Fibroblast of mammary gland (primary cell): ENCODE data around the gene SCAMP1.
A peak's percentile ranks its signal among the peaks of the same experiment; 100 is the strongest.

Experiments used
- DNase-seq: peaks from one replicate; pipeline ENCODE4 v3.0.0-alpha.2; 2010; ENCODE audit warnings: low read depth
- H3K4me3 ChIP-seq: 2 replicates; pipeline ENCODE4 v1.5.1; 2011; ENCODE audit warnings: low read depth, mild to moderate bottlenecking, low read length, moderate library complexity; ENCODE audit not compliant: control insufficient read depth
- CTCF ChIP-seq: conservative IDR thresholded peaks from 2 replicates; pipeline ENCODE4 v1.5.1; 2011; ENCODE audit warnings: low read depth, low read length, inconsistent platforms; ENCODE audit not compliant: control insufficient read depth, insufficient read depth

SCAMP1 gene

DNA sequence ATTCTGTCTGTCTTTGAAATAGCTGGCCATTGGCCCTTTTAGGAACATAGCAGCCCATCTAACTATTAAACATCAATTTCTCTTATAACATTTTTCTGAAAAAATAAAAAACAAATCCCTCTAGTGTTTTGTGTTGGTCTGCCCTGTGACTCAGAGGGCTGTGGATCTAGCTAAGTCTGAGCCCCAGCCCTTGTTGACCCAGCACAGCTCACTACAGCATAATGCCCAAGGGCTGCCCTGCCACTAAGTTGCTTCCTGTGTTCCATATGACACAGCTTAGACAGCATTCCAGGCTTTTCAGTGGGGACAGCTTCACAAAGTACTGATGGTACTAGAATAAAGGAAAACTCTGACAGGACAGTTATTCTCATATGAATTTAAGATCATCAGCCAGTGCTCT, 136.0 kb downstream of the SCAMP1 start:
- DNase-seq: peak; percentile 62
- no peak for TF ChIP-seq CTCF
- H3K4me3 ChIP-seq: no peak overlapping the region

DNA sequence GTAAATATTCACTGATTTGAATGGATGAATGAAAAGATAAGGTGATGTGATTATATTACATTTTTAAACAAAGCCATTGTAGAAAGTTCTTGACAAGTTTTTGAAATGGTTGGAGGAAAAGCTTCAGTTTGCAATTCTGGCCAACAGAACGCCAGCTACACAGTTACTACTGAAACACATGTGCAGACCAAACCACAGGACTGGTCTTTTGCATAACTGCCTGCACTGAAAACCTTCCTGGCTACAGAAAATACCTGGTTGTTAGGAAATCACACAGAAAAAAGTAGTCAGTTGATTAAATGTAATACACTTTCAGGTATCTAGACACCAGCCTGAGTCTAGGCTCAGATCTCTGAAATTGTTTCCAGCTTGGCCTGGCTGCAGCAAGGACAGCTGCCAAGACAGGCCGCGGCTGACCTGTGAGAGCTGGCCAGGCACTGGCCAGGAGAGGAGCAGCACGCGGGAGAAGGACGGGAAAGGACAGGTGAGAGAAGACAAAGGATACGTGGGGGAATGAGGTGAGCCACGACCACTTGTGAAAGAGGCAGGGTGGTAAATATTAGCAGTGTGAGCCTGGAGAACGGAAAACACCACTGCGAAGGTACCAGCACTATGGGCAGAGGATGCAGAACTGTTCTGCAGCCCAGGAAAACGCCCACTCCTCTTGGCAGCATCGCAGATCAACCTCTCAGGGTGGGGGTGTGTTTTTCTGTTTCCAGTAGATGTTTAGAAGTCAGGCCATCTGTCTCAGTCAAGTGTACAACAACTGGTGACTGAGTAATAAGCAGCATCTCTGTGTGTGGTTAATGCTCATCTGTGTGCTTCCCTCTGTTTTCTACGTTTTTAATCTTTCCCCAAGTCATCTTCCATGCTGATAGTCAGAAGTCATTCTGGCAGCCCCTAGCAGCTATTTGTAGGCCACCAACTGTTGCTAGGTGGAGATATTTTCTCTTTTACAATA, 137.4 kb downstream of the SCAMP1 start:
- TF ChIP-seq CTCF: no peak
- no peak overlapping the region for H3K4me3 ChIP-seq
- peak; percentile 56 for DNase-seq

DNA sequence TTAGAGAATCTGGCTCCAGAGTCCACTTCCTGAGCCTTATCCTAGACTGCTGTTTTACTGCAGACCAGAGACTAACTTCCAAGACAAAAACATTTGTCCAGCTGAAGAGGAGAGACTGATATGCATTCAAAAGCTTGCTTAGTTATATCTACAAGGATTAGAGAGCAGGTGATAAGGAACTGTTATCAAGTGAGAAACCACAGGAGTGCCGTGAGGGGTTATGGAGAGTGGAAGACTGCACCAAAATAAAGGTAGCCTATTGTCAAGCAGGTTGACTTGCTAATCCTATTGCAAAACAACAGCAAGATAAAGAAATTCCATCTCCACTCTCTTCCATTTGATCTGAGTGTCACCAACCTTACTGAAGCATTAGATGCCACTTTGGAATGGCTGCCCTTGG, 139.1 kb downstream of the SCAMP1 start:
- H3K4me3 ChIP-seq: no peak overlapping the region
- DNase-seq: no peak
- TF ChIP-seq CTCF: no peak

DNA sequence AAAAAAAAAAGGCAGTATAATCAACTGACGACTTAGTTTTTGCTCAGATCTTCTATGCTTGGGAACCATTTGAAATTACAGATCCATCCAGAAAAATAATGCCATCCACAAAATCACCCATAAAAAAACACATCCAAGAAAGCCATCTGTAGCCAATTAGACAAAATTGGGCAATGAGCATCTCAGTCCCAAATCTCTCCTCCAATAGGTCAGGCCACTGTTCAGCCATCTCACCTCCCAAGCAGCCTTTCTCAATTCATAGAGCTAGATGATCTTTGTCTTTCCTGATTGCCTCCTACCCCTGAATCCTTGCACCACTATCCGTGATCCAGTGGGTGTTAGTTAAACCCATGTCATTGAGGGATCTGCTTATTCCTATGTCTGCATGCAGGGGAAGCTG, 139.6 kb downstream of the SCAMP1 start:
- TF ChIP-seq CTCF: no peak
- H3K4me3 ChIP-seq: no peak overlapping the region
- DNase-seq: peak; percentile 47

DNA sequence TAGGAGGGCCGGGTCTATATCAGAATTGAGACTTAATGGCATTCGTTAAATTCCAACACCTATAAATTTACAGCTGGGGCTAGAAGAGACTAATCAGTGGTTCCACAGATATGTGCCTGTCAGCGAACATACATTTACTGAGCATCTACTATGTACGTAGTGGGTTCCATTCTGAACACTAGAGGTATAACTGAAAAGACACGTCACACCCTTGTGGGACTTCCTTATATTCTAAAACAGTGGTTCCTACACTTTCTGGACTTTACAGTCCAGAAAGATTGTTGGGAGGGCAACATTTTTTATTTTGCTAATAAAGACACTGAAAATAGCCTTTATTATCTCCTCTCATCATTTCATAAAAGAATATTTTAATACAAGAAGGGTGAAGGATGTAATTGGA, 140.5 kb downstream of the SCAMP1 start:
- no peak overlapping the region for H3K4me3 ChIP-seq
- TF ChIP-seq CTCF: no peak
- no peak for DNase-seq

- TF ChIP-seq CTCF: no peak
- no peak overlapping the region for H3K4me3 ChIP-seq
- peak; percentile 64 for DNase-seq
These were observed 141.3 kb downstream of the SCAMP1 start for GRCh38 chr5:78501411-78502352.
